Effector memory CD4-positive, alpha-beta T cell (primary cell): Measurements from ENCODE around the gene ARHGAP26.

Source experiments
- DNase-seq, 3 donors: peaks; one replicate each; pipeline ENCODE4 v3.0.0-alpha.2; 2020
- H3K27ac ChIP-seq: 2 replicates; pipeline ENCODE4 v1.7.0; 2013; ENCODE audit warnings: mild to moderate bottlenecking, low read length, moderate library complexity; ENCODE audit not compliant: insufficient read depth, poor library complexity, severe bottlenecking
- H3K27me3 ChIP-seq: replicated peaks from 2 replicates; pipeline ENCODE4 v1.7.0; 2013; ENCODE audit warnings: mild to moderate bottlenecking, low read length; ENCODE audit not compliant: insufficient read depth, control insufficient read depth, poor library complexity, severe bottlenecking
- H3K36me3 ChIP-seq: 2 replicates; pipeline ENCODE4 v1.7.0; 2013; ENCODE audit warnings: mild to moderate bottlenecking, low read length, moderate library complexity; ENCODE audit not compliant: control insufficient read depth, insufficient read depth
- H3K4me1 ChIP-seq: 2 replicates; pipeline ENCODE4 v1.7.0; 2013; ENCODE audit warnings: low read length, mild to moderate bottlenecking; ENCODE audit not compliant: control insufficient read depth, insufficient read depth, poor library complexity, severe bottlenecking
- H3K4me3 ChIP-seq: 2 replicates; pipeline ENCODE4 v1.7.0; 2013; ENCODE audit warnings: low read length, low read depth, mild to moderate bottlenecking; ENCODE audit not compliant: insufficient read depth, poor library complexity, severe bottlenecking
- H3K9me3 ChIP-seq: 2 replicates; pipeline ENCODE4 v1.7.0; 2013; ENCODE audit warnings: mild to moderate bottlenecking, low read length, moderate library complexity; ENCODE audit not compliant: control insufficient read depth

Gene ARHGAP26

GRCh38 chr5:143215690-143216089 lies 445.5 kb downstream of the ARHGAP26 start:
- no peak for DNase-seq
- Histone ChIP-seq H3K27ac (no peak overlapping the region), H3K36me3 (no peaks in the 10 kb centered on the region), H3K27me3 (no peaks in the 10 kb centered on the region), H3K9me3 (no peaks in the 10 kb centered on the region), H3K4me1 (no peaks in the 10 kb centered on the region), H3K4me3 (no peak overlapping the region)

GRCh38 chr5:143216211-143216610 lies 446.0 kb downstream of the ARHGAP26 start:
- no peak overlapping the region for H3K4me3 ChIP-seq
- no peaks in the 10 kb centered on the region for H3K27me3 ChIP-seq
- no peak for DNase-seq
- no peaks in the 10 kb centered on the region for H3K9me3 ChIP-seq
- no peaks in the 10 kb centered on the region for H3K4me1 ChIP-seq
- no peak overlapping the region for H3K27ac ChIP-seq
- H3K36me3 ChIP-seq: no peaks in the 10 kb centered on the region

- H3K36me3 ChIP-seq: no peaks in the 10 kb centered on the region
- peaks cover 7% of the 10 kb centered on the region for H3K4me1 ChIP-seq
- no peak overlapping the region for H3K4me3 ChIP-seq
- DNase-seq: no peak
- H3K27ac ChIP-seq: no peak overlapping the region
- no peaks in the 10 kb centered on the region for H3K9me3 ChIP-seq
- H3K27me3 ChIP-seq: no peaks in the 10 kb centered on the region
Measured at GRCh38 chr5:143217065-143217803, 447.1 kb downstream of the ARHGAP26 start.

GRCh38 chr5:143217804-143218160 lies 447.6 kb downstream of the ARHGAP26 start:
- H3K4me1 ChIP-seq: peaks cover 13% of the 10 kb centered on the region
- no peak for DNase-seq
- H3K9me3 ChIP-seq: no peaks in the 10 kb centered on the region
- no peak overlapping the region for H3K4me3 ChIP-seq
- no peaks in the 10 kb centered on the region for H3K36me3 ChIP-seq
- no peak overlapping the region for H3K27ac ChIP-seq
- H3K27me3 ChIP-seq: no peaks in the 10 kb centered on the region

- DNase-seq: no peak
- peaks cover 18% of the 10 kb centered on the region for H3K4me1 ChIP-seq
- no peaks in the 10 kb centered on the region for H3K36me3 ChIP-seq
- H3K9me3 ChIP-seq: no peaks in the 10 kb centered on the region
- H3K27me3 ChIP-seq: no peaks in the 10 kb centered on the region
- H3K4me3 ChIP-seq: no peak overlapping the region
- H3K27ac ChIP-seq: no peak overlapping the region
Measured at GRCh38 chr5:143218517-143219170, 448.5 kb downstream of the ARHGAP26 start.

GRCh38 chr5:143219696-143220095 lies 449.5 kb downstream of the ARHGAP26 start:
- peaks cover 18% of the 10 kb centered on the region for H3K4me1 ChIP-seq
- no peaks in the 10 kb centered on the region for H3K36me3 ChIP-seq
- DNase-seq: no peak

GRCh38 chr5:143220748-143221251 lies 450.6 kb downstream of the ARHGAP26 start:
- Histone ChIP-seq H3K27me3 (no peaks in the 10 kb centered on the region), H3K9me3 (no peaks in the 10 kb centered on the region), H3K36me3 (no peaks in the 10 kb centered on the region), H3K4me3 (no peak overlapping the region), H3K27ac (no peak overlapping the region), H3K4me1 (peaks cover 18% of the 10 kb centered on the region)
- no peak for DNase-seq

More at GRCh38 chr5:143219696-143220095, 449.5 kb downstream of the ARHGAP26 start:
- H3K27me3 ChIP-seq: no peaks in the 10 kb centered on the region
- no peaks in the 10 kb centered on the region for H3K9me3 ChIP-seq
- H3K27ac ChIP-seq: no peak overlapping the region
- no peak overlapping the region for H3K4me3 ChIP-seq

- H3K27me3 ChIP-seq: no peaks in the 10 kb centered on the region
- DNase-seq: peak; percentile 54 to 72 (median 58)
- H3K36me3 ChIP-seq: no peaks in the 10 kb centered on the region
- H3K9me3 ChIP-seq: no peaks in the 10 kb centered on the region
- H3K4me3 ChIP-seq: peak overlapping the region; percentile 18
- peak overlapping the region; percentile 84 for H3K27ac ChIP-seq
- peaks cover 18% of the 10 kb centered on the region for H3K4me1 ChIP-seq
Measured at GRCh38 chr5:143222287-143223231, 452.4 kb downstream of the ARHGAP26 start.

- H3K4me3 ChIP-seq: no peak overlapping the region
- H3K27ac ChIP-seq: no peak overlapping the region
- peaks cover 27% of the 10 kb centered on the region for H3K4me1 ChIP-seq
- no peaks in the 10 kb centered on the region for H3K27me3 ChIP-seq
- DNase-seq: no peak
- H3K9me3 ChIP-seq: no peaks in the 10 kb centered on the region
- H3K36me3 ChIP-seq: no peaks in the 10 kb centered on the region
Measured at GRCh38 chr5:143224672-143225071, 454.5 kb downstream of the ARHGAP26 start.
